Neural cell (in vitro differentiated cells): ENCODE results near the gene C1orf87. TPM values are rescaled to one million over a fixed set of nuclear protein-coding genes. Genes with fewer than 3 reads are reported as not detected.

Experiments
- H2AFZ ChIP-seq: fragments of 200-600, 300-800 bp; sonication (generic), shearing (Covaris generic); 2 replicates; pipeline ENCODE4 v1.6.0; 2014; ENCODE audit warnings: low read depth, mild to moderate bottlenecking, antibody characterized with exemption, low read length, moderate library complexity
- H3F3A ChIP-seq: fragments of 200-600 bp; shearing (Covaris generic); 2 replicates; pipeline ENCODE4 v1.6.1; 2016; ENCODE audit warnings: mild to moderate bottlenecking, moderate library complexity, mixed read lengths, antibody characterized with exemption, low read length; ENCODE audit not compliant: insufficient read depth, poor library complexity, severe bottlenecking
- H3K27ac ChIP-seq: fragments of 200-600, 300-800 bp; sonication (generic), shearing (Covaris generic); 2 replicates; pipeline ENCODE4 v1.5.1; 2014; ENCODE audit warnings: mild to moderate bottlenecking, low read length, moderate library complexity
- H3K27me3 ChIP-seq: fragments of 300-800, 200-600 bp; sonication (generic), shearing (Covaris generic); 2 replicates; pipeline ENCODE4 v1.6.0; 2014; ENCODE audit warnings: mild to moderate bottlenecking, low read depth, low read length, moderate library complexity; ENCODE audit not compliant: insufficient read depth
- H3K36me3 ChIP-seq: fragments of 300-800, 200-600 bp; sonication (generic), shearing (Covaris generic); 2 replicates; pipeline ENCODE4 v1.5.1; 2014; ENCODE audit warnings: mild to moderate bottlenecking, antibody characterized with exemption, low read length, moderate library complexity; ENCODE audit not compliant: insufficient read depth
- H3K4me2 ChIP-seq: fragments of 300-800, 200-600 bp; sonication (generic), shearing (Covaris generic); 2 replicates; pipeline ENCODE4 v1.6.0; 2014; ENCODE audit warnings: mild to moderate bottlenecking, low read length
- H3K4me3 ChIP-seq: fragments of 300-800, 200-600 bp; sonication (generic), shearing (Covaris generic); 2 replicates; pipeline ENCODE4 v1.5.1; 2014; ENCODE audit warnings: mild to moderate bottlenecking, low read length, moderate library complexity
- H3K79me2 ChIP-seq: fragments of 200-600 bp; shearing (Covaris generic); replicated peaks from 2 replicates; pipeline ENCODE4 v1.6.0; 2014; ENCODE audit warnings: mild to moderate bottlenecking, low read length, moderate library complexity; ENCODE audit not compliant: insufficient read depth
- H3K9ac ChIP-seq: fragments of 300-800, 200-600 bp; sonication (generic), shearing (Covaris generic); 2 replicates; pipeline ENCODE4 v1.6.1; 2016; ENCODE audit warnings: mild to moderate bottlenecking, low read length, mixed read lengths
- H3K9me2 ChIP-seq: fragments of 200-600 bp; shearing (Covaris generic); 2 replicates; pipeline ENCODE4 v1.6.1; 2016; ENCODE audit warnings: mild to moderate bottlenecking, low read length, mixed read lengths; ENCODE audit not compliant: insufficient read depth
- H3K9me3 ChIP-seq: fragments of 200-600, 300-800 bp; sonication (generic), shearing (Covaris generic); 2 replicates; pipeline ENCODE4 v1.6.1; 2016; ENCODE audit warnings: mild to moderate bottlenecking, mixed run types, low read length, moderate library complexity, mixed read lengths
- H4K20me1 ChIP-seq: fragments of 200-600 bp; shearing (Covaris generic); 2 replicates; pipeline ENCODE4 v1.6.1; 2016; ENCODE audit warnings: mild to moderate bottlenecking, mixed run types; ENCODE audit not compliant: insufficient read depth
- EP300 ChIP-seq: fragments of 450-650 bp; conservative IDR thresholded peaks from 2 replicates; pipeline ENCODE4 v1.6.1; 2014; ENCODE audit warnings: antibody characterized with exemption, mild to moderate bottlenecking, moderate library complexity; ENCODE audit not compliant: poor library complexity, severe bottlenecking
- EZH2 ChIP-seq: fragments of 200-600, 300-800 bp; shearing (Covaris generic), sonication (generic); IDR thresholded peaks from 2 replicates; pipeline ENCODE4 v1.6.1; 2014; ENCODE audit warnings: antibody characterized with exemption, low read length, borderline replicate concordance, mild to moderate bottlenecking; ENCODE audit not compliant: insufficient read depth, poor library complexity, severe bottlenecking
- MXI1 ChIP-seq: fragments of 450-650 bp; conservative IDR thresholded peaks from 2 replicates; pipeline ENCODE4 v1.6.1; 2014; ENCODE audit warnings: antibody characterized with exemption, mild to moderate bottlenecking; ENCODE audit not compliant: poor library complexity, severe bottlenecking
- POLR2AphosphoS5 ChIP-seq: IDR thresholded peaks from 2 replicates; pipeline ENCODE4 v1.6.1; 2012
- RAD21 ChIP-seq: fragments of 450-650 bp; conservative IDR thresholded peaks from 2 replicates; pipeline ENCODE4 v1.6.1; 2014; ENCODE audit warnings: antibody characterized with exemption, mild to moderate bottlenecking, moderate library complexity
- SMC3 ChIP-seq: fragments of 450-650 bp; conservative IDR thresholded peaks from 2 replicates; pipeline ENCODE4 v1.6.1; 2014; ENCODE audit warnings: antibody characterized with exemption, mild to moderate bottlenecking, moderate library complexity; ENCODE audit not compliant: poor library complexity
- TAF1 ChIP-seq: IDR thresholded peaks from 2 replicates; pipeline ENCODE4 v1.6.1; 2012; ENCODE audit warnings: low read depth
- polyA plus RNA-seq: library from polyadenylated mRNA; depleted of rRNA; stranded (reverse); fragments of >200 nt; gene quantifications from 2 replicates; pipeline ENCODE4 v1.2.3, GENCODE V29; 2014
- small RNA-seq, 3 experiments: library from RNA; depleted of rRNA; stranded (forward); fragments of <200 nt; gene quantifications; one replicate each; pipeline ENCODE3, GENCODE V24; 2012
- TF ChIP-seq, protein P1 (sequence below): IDR thresholded peaks from 2 replicates; pipeline ENCODE4 v1.6.1; 2012; ENCODE audit warnings: borderline replicate concordance
- TF ChIP-seq, protein P2 (sequence below): fragments of 450-650 bp; IDR thresholded peaks from 2 replicates; pipeline ENCODE4 v1.5.1; 2014; ENCODE audit warnings: antibody characterized with exemption, mild to moderate bottlenecking, moderate library complexity; ENCODE audit not compliant: poor library complexity, severe bottlenecking

C1orf87 gene
- polyA plus RNA-seq, 1 donor from 2014 or later: not detected

DNA sequence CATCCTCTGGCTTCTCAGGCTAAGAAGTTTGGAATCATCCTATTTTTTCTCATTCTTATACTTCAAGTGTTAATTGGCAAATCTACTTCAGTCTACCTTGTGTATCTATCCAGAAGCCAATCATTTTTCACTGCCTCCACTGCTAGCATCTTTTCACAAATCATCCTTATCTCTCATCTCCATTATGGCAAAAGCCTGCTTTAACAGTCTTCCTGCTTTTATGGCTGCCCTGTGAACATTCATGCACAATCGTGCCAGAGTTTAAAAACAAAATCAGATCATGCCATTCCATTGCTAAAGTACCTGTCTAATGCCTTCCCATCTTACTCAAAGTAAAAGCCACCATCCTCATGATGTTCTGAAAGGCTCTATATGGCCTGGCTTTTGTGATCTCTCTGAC lies 127.8 kb downstream of the C1orf87 start:
- no peaks in the 10 kb centered on the region for H3K27me3 ChIP-seq
- TF ChIP-seq POLR2AphosphoS5: no peak
- no peak for TF ChIP-seq TAF1
- no peak for TF ChIP-seq MXI1
- TF ChIP-seq, protein P1, sequence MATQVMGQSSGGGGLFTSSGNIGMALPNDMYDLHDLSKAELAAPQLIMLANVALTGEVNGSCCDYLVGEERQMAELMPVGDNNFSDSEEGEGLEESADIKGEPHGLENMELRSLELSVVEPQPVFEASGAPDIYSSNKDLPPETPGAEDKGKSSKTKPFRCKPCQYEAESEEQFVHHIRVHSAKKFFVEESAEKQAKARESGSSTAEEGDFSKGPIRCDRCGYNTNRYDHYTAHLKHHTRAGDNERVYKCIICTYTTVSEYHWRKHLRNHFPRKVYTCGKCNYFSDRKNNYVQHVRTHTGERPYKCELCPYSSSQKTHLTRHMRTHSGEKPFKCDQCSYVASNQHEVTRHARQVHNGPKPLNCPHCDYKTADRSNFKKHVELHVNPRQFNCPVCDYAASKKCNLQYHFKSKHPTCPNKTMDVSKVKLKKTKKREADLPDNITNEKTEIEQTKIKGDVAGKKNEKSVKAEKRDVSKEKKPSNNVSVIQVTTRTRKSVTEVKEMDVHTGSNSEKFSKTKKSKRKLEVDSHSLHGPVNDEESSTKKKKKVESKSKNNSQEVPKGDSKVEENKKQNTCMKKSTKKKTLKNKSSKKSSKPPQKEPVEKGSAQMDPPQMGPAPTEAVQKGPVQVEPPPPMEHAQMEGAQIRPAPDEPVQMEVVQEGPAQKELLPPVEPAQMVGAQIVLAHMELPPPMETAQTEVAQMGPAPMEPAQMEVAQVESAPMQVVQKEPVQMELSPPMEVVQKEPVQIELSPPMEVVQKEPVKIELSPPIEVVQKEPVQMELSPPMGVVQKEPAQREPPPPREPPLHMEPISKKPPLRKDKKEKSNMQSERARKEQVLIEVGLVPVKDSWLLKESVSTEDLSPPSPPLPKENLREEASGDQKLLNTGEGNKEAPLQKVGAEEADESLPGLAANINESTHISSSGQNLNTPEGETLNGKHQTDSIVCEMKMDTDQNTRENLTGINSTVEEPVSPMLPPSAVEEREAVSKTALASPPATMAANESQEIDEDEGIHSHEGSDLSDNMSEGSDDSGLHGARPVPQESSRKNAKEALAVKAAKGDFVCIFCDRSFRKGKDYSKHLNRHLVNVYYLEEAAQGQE: no peak
- TF ChIP-seq, protein P2, sequence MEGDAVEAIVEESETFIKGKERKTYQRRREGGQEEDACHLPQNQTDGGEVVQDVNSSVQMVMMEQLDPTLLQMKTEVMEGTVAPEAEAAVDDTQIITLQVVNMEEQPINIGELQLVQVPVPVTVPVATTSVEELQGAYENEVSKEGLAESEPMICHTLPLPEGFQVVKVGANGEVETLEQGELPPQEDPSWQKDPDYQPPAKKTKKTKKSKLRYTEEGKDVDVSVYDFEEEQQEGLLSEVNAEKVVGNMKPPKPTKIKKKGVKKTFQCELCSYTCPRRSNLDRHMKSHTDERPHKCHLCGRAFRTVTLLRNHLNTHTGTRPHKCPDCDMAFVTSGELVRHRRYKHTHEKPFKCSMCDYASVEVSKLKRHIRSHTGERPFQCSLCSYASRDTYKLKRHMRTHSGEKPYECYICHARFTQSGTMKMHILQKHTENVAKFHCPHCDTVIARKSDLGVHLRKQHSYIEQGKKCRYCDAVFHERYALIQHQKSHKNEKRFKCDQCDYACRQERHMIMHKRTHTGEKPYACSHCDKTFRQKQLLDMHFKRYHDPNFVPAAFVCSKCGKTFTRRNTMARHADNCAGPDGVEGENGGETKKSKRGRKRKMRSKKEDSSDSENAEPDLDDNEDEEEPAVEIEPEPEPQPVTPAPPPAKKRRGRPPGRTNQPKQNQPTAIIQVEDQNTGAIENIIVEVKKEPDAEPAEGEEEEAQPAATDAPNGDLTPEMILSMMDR: no peak
- TF ChIP-seq EP300: no peak
- TF ChIP-seq EZH2: no peak
- no peak for TF ChIP-seq RAD21
- TF ChIP-seq SMC3: no peak
- H3F3A ChIP-seq: no peaks in the 10 kb centered on the region
- no peak overlapping the region for H3K4me2 ChIP-seq
- no peak overlapping the region for H3K4me3 ChIP-seq
- H3K79me2 ChIP-seq: no peaks in the 10 kb centered on the region
- H3K9me3 ChIP-seq: no peaks in the 10 kb centered on the region
- no peak overlapping the region for H3K27ac ChIP-seq
- no peaks in the 10 kb centered on the region for H4K20me1 ChIP-seq
- no peak overlapping the region for H3K9ac ChIP-seq
- H3K36me3 ChIP-seq: no peaks in the 10 kb centered on the region
- H2AFZ ChIP-seq: no peak overlapping the region
- no peaks in the 10 kb centered on the region for H3K9me2 ChIP-seq

Small RNA genes within 50 kb of the gene (small RNA-seq; reads per million reads assigned to genes)
- 0 reads per million in 3 experiments for gene RN7SL475P

Other genes starting within 250 kb of the C1orf87 start
- not detected in 2 replicates for gene CYP2J2, start 147.0 kb downstream of the C1orf87 start, polyA plus RNA-seq